Neural cell (in vitro differentiated cells): ENCODE data around the gene MYF5.

ENCODE experiments used
- EP300 ChIP-seq: fragments of 450-650 bp; conservative IDR thresholded peaks from 2 replicates; pipeline ENCODE4 v1.6.1; 2014; ENCODE audit warnings: antibody characterized with exemption, mild to moderate bottlenecking, moderate library complexity; ENCODE audit not compliant: poor library complexity, severe bottlenecking
- EZH2 ChIP-seq: fragments of 200-600, 300-800 bp; shearing (Covaris generic), sonication (generic); IDR thresholded peaks from 2 replicates; pipeline ENCODE4 v1.6.1; 2014; ENCODE audit warnings: antibody characterized with exemption, low read length, borderline replicate concordance, mild to moderate bottlenecking; ENCODE audit not compliant: insufficient read depth, poor library complexity, severe bottlenecking
- MXI1 ChIP-seq: fragments of 450-650 bp; conservative IDR thresholded peaks from 2 replicates; pipeline ENCODE4 v1.6.1; 2014; ENCODE audit warnings: antibody characterized with exemption, mild to moderate bottlenecking; ENCODE audit not compliant: poor library complexity, severe bottlenecking
- POLR2AphosphoS5 ChIP-seq: IDR thresholded peaks from 2 replicates; pipeline ENCODE4 v1.6.1; 2012
- RAD21 ChIP-seq: fragments of 450-650 bp; conservative IDR thresholded peaks from 2 replicates; pipeline ENCODE4 v1.6.1; 2014; ENCODE audit warnings: antibody characterized with exemption, mild to moderate bottlenecking, moderate library complexity
- SMC3 ChIP-seq: fragments of 450-650 bp; conservative IDR thresholded peaks from 2 replicates; pipeline ENCODE4 v1.6.1; 2014; ENCODE audit warnings: antibody characterized with exemption, mild to moderate bottlenecking, moderate library complexity; ENCODE audit not compliant: poor library complexity
- TAF1 ChIP-seq: IDR thresholded peaks from 2 replicates; pipeline ENCODE4 v1.6.1; 2012; ENCODE audit warnings: low read depth
- TF ChIP-seq, protein P1 (sequence below): fragments of 450-650 bp; IDR thresholded peaks from 2 replicates; pipeline ENCODE4 v1.5.1; 2014; ENCODE audit warnings: antibody characterized with exemption, mild to moderate bottlenecking, moderate library complexity; ENCODE audit not compliant: poor library complexity, severe bottlenecking
- TF ChIP-seq, protein P2 (sequence below): IDR thresholded peaks from 2 replicates; pipeline ENCODE4 v1.6.1; 2012; ENCODE audit warnings: borderline replicate concordance

DNA sequence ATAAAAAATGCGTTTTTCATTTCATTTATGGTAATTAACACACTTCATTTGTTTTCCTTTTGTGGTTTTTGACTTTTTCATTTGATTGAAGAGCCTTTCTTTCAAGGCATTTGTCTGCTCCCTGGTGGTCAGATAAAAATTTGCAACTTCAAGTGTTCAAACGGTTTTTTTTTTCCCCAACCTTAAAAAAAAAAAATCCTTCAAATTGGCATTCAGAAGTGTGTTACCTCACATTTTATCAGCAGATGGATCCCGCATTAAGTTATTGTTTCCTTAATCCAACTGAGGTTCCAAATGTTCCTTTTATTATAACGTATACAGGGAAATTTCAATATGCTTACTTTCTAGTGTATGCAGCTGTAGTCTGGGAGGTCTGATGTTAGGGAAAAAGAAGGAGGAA, 47.2 kb downstream of the MYF5 start:
- TF ChIP-seq, protein P1, sequence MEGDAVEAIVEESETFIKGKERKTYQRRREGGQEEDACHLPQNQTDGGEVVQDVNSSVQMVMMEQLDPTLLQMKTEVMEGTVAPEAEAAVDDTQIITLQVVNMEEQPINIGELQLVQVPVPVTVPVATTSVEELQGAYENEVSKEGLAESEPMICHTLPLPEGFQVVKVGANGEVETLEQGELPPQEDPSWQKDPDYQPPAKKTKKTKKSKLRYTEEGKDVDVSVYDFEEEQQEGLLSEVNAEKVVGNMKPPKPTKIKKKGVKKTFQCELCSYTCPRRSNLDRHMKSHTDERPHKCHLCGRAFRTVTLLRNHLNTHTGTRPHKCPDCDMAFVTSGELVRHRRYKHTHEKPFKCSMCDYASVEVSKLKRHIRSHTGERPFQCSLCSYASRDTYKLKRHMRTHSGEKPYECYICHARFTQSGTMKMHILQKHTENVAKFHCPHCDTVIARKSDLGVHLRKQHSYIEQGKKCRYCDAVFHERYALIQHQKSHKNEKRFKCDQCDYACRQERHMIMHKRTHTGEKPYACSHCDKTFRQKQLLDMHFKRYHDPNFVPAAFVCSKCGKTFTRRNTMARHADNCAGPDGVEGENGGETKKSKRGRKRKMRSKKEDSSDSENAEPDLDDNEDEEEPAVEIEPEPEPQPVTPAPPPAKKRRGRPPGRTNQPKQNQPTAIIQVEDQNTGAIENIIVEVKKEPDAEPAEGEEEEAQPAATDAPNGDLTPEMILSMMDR: peak; percentile 67
- TF ChIP-seq EZH2 (no peak), TAF1 (no peak), SMC3 (peak; percentile 73), POLR2AphosphoS5 (no peak), EP300 (no peak), RAD21 (peak; percentile 73), MXI1 (no peak)
- TF ChIP-seq, protein P2, sequence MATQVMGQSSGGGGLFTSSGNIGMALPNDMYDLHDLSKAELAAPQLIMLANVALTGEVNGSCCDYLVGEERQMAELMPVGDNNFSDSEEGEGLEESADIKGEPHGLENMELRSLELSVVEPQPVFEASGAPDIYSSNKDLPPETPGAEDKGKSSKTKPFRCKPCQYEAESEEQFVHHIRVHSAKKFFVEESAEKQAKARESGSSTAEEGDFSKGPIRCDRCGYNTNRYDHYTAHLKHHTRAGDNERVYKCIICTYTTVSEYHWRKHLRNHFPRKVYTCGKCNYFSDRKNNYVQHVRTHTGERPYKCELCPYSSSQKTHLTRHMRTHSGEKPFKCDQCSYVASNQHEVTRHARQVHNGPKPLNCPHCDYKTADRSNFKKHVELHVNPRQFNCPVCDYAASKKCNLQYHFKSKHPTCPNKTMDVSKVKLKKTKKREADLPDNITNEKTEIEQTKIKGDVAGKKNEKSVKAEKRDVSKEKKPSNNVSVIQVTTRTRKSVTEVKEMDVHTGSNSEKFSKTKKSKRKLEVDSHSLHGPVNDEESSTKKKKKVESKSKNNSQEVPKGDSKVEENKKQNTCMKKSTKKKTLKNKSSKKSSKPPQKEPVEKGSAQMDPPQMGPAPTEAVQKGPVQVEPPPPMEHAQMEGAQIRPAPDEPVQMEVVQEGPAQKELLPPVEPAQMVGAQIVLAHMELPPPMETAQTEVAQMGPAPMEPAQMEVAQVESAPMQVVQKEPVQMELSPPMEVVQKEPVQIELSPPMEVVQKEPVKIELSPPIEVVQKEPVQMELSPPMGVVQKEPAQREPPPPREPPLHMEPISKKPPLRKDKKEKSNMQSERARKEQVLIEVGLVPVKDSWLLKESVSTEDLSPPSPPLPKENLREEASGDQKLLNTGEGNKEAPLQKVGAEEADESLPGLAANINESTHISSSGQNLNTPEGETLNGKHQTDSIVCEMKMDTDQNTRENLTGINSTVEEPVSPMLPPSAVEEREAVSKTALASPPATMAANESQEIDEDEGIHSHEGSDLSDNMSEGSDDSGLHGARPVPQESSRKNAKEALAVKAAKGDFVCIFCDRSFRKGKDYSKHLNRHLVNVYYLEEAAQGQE: no peak
